NCI-H226 (cell line): ENCODE measurements around the gene CR1.
"Not testable (repeated sequence)": the region's sequence is repeated elsewhere in the genome, so short reads cannot be mapped to it uniquely, and the experiment has no call there.

Source experiments
- DNase-seq: peaks from one replicate; pipeline ENCODE4 v3.0.0-alpha.2; 2015

CR1 gene

DNA sequence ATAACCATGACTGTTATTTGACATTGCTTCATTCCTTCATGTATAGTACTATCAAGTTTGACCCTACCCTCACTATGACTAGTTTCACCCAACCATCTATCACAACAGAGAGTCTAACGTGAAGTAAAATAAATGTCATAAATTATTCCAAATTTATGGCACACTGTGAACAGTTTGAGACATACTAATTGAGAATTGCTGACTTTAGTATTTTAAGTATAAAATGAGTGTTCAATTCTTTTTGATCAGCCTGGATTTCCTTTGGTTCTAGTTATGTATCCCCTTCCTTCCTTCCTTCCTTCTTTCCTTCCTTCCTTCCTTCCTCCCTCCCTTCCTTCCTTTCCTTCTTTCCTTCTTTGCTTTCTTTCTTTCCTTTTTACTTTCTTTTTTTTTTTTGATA lies 14.5 kb downstream of the CR1 start:
- no peak for DNase-seq

DNA sequence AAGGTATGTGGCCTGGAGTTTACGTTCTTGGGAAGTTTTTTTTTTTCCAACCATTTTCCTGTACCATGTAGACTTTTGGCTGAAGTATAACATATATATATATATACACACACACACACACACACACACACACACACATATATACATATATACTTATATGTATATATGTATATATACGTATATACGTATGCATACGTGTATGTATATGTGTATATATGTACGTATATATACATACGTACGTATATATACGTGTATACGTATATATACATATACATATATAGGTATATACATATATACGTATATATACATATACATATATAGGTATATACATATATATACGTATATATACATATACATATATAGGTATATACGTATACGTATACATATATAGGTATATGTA lies 18.9 kb downstream of the CR1 start:
- DNase-seq = no peak

DNA sequence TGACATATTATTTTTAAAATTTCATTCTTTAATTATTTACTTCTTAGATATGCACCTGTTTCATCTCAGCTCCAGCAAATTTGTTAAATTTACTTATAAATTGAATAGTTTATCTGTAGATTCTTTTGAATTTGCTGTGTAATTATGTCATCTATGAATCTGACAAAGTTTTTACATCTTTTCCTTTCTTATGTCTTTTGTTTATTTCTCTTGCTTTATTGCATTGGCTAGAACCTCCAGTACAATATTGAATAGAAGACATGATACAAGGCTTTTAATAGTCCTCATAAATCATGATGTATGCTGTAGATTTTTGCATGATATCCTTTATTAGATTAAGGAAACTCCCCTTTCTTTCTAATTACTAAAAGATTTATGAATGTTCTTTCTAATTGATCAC lies 20.8 kb downstream of the CR1 start:
- DNase-seq = no peak

DNA sequence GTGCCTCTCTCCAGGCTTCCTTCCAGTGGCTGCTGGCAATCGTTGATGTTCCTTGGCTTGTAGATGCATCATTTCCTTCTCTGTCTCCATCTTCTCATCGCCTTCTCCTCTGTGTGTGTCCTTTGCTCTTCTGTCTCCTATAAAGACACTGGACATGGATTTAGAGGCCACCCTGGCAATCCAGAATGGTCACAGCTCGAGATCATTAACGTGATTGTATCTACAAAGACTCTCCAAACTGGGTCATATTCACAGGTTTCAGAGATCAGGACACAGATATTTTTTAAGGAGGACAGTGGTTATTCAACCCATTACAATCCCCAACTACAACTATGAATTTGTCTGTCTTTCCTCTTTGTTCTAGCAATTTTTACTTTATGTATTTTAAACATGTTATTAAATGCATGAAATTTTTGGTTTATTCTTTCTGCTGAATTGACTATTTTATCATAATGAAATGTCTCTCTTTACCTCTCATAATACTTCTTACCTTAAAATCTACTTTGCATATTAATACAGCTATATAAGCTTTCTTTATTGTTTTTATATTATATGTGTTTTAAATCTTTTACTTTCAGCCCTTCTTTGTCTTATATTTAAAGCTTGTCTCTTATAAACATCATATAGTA lies 22.8 kb downstream of the CR1 start:
- no peak for DNase-seq

DNA sequence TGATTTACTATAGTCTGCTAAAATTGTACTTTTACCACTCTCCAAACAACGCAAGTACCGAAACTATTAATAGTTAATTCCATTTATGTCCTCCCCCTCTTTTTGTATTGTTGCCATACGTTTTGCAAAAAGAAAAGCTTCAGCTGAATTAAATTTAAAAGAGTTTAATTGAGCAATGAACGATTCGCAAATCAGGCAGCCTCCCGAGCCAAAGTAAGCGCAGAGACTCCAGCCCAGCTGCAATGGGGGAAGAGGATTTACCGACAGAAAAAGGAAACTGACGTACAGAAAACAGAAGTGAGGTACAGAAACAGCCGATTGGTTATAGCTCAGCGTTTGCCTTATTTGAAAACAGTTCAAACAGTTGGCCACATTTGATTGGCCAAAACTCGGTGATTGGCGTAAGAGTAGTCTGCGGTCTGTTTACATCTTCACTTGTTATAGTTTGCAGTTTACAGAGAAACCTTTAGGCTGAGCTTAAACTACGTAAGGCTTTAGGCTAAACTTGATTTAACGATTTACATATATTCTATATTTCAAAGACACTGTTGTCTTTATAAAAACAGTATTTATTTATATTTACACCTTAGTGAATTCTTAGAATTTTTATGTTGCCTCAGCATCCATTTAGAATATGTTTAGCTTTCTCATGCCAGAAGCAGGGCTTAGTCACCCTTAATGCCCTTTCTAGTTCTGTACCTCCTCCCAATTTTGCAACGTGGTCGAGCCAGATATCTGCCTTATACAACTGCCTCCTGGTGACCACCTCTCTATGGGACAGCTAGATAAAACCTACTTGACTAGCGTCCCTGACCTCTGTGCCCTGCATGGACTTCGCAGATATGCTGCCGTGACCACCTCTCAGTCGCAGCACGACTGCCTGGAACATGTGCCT lies 23.8 kb downstream of the CR1 start:
- DNase-seq = no peak

DNA sequence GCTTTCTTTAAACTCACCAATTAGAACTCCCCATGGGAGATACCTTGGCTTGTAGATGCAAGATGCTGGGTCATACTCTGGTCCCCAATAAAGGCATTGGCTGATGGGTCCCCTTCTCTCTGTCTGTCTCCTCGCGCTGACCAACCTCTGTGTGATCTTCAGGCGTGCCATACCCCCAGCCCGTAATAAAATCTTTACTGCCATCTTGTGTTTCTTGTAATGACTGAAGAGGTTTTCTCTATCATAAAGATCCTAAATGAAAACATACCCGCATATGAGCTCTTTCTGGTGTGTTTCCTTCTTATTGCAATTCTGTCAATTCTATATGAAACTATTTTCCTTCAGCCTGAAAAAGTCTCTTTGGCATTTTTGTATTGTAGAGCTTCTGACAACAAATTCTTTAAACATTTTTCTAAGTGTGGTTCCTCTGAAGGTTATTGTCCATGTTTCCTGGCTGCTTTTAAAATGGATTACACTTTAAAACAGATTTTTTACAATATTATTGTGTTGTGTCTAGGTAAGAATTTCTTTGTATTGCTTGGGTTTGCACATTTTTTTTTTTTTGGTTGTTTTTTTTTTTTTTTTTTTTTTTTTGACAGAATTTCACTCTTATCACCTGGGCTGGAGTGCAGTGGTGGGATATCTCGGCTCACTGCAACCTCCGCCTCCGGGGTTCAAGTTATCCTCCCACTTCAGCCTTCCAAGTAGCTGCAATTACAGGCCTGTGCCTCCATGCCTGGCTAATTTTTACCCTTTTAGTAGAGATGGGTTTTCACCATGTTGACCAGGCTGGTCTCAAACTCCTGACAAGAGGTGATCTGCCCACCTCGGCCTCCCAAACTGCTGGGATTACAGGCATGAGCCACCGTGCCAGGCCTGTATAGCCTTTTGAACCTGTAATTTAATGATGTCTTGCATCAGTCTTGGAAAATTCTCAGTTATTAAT lies 24.7 kb downstream of the CR1 start:
- not testable (repeated sequence) for DNase-seq

DNA sequence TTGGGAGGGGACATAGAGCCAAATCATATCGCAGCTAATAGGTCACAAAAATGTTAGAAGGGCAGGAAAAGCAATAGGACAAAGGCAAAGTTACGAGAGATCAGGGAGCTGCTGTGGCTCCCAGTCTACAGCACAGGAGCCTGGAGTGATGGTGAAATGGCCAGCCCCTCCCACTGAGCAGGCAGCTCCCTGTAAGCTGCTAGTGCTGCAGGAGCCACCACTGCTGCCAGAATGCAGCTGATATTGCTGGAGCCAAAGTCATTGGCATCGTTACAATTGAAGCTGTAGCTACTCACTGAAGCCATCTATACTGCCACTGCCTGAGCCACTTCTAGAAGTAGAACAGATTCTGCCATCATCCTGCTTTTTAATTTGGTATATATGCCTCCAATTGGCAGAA lies 29.3 kb downstream of the CR1 start:
- not testable (repeated sequence) for DNase-seq

DNA sequence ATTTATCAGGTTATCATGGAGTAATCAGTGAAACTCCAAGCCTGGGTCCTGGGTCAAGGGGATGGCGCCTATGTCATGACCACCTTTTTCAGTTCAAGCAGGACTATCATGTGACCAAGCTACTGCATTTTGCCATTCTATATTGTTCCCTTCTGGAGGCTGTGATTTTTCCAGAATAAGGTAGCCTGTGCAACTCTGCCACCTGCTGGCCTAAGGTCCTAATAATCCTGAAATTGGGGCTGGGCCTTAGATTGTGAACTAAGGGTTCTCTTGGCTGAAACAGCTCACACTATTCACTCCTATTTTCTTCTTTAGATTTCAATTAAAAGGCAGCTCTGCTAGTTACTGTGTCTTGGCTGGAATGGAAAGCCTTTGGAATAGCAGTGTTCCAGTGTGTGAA lies 32.4 kb downstream of the CR1 start:
- not testable (repeated sequence) for DNase-seq

DNA sequence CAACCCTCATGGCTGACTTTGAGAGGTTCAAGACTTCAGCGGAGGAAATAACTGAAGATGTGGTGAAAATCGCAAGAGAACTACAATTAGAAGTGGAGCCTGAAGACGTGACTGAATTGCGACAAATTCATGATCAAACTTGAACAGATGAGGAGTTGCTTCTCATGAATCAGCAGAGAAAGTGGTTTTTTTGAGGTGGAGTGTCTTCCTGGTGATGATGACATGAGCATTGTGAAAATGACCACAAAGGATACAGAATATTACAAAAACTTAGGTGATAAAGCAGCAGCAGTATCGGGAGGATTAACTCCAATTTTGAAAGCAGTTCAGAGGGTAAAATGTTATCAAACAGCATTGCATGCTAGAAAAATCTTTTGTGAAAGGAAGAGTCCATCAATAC lies 40.3 kb downstream of the CR1 start:
- DNase-seq = not testable (repeated sequence)

DNA sequence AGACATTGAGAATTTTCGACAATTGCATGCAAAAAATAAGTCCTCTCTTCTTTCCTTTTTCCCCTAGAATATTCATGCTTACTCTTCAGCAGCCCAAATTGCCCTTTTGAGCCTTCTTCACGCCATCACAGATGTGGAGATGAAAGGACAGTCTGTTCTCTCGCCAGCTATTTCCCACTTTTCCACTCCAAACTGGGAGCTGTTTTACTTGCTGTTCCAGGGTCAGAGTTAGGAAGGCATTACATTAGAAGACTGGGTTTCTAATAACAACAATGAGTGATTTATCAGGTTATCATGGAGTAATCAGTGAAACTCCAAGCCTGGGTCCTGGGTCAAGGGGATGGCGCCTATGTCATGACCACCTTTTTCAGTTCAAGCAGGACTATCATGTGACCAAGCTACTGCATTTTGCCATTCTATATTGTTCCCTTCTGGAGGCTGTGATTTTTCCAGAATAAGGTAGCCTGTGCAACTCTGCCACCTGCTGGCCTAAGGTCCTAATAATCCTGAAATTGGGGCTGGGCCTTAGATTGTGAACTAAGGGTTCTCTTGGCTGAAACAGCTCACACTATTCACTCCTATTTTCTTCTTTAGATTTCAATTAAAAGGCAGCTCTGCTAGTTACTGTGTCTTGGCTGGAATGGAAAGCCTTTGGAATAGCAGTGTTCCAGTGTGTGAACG lies 50.9 kb downstream of the CR1 start:
- not testable (repeated sequence) for DNase-seq

DNA sequence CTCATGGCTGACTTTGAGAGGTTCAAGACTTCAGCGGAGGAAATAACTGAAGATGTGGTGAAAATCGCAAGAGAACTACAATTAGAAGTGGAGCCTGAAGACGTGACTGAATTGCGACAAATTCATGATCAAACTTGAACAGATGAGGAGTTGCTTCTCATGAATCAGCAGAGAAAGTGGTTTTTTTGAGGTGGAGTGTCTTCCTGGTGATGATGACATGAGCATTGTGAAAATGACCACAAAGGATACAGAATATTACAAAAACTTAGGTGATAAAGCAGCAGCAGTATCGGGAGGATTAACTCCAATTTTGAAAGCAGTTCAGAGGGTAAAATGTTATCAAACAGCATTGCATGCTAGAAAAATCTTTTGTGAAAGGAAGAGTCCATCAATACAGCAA lies 58.9 kb downstream of the CR1 start:
- DNase-seq = not testable (repeated sequence)

DNA sequence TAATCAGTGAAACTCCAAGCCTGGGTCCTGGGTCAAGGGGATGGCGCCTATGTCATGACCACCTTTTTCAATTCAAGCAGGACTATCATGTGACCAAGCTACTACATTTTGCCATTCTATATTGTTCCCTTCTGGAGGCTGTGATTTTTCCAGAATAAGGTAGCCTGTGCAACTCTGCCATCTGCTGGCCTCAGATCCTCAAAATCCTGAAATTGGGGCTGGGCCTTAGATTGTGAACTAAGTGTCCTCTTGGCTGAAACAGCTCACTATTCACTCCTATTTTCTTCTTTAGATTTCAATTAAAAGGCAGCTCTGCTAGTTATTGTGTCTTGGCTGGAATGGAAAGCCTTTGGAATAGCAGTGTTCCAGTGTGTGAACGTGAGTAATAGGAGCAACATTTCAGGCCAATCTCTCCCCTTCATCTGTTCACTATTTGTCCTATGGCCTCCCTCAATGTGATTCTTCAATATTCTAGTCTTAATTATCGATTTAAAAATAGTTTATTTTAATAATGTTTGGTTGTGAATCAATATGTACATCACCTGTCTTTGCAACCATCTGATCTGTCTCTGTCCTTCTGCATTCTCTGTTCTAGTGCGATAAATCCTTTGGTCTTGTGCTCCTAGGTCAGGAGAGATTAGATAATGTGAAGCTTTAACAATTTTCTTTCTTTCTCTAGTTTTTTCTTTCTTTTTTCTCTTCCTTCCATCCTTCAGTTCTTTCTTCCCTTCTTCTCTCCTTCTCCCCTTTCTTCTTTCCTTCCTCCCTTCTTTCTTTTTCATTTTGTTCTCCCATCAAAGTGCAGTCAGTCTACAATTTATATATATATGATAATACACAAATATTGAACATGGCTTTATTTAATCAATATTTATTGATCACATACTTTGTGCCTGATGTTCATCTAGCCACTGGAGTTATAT lies 69.8 kb downstream of the CR1 start:
- DNase-seq = peak; percentile 2

DNA sequence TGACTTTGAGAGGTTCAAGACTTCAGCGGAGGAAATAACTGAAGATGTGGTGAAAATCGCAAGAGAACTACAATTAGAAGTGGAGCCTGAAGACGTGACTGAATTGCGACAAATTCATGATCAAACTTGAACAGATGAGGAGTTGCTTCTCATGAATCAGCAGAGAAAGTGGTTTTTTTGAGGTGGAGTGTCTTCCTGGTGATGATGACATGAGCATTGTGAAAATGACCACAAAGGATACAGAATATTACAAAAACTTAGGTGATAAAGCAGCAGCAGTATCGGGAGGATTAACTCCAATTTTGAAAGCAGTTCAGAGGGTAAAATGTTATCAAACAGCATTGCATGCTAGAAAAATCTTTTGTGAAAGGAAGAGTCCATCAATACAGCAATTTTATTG lies 76.0 kb downstream of the CR1 start:
- DNase-seq = not testable (repeated sequence)

DNA sequence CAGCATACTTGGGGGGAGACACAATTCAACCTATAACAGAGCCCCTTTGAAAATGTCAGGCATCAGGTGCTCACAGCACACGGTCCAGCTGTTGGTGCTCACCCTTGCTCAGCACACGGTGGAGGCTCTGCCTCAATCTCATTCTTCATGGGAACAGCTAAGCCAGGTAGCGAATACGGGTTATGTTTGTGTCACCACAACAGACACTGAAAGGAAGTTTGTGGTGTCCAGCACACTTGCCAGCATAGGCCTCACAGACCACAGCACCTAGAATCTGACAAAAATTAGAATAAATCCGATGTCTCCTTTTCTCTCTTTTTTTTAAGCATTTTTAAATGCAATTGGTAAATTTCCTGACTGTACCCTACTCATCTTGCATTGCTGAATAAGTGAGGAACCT lies 77.1 kb downstream of the CR1 start:
- DNase-seq = not testable (repeated sequence)

DNA sequence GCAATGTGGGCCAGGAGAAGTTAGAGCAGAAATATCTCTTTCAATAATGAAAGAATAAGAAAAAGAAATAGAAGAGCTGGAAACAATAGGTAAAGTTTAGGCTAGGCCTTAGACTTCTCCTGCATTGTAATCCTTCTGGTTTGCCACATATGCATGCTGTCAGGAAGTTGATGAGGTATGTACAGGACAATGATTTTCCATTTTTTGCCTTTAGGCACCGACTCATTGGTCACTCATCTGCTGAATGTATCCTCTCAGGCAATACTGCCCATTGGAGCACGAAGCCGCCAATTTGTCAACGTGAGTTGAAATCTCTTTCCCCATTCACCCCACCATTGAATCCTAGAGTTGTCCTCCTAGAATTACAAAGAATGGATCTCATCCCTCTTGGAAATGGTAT lies 79.4 kb downstream of the CR1 start:
- DNase-seq = peak; percentile 32

DNA sequence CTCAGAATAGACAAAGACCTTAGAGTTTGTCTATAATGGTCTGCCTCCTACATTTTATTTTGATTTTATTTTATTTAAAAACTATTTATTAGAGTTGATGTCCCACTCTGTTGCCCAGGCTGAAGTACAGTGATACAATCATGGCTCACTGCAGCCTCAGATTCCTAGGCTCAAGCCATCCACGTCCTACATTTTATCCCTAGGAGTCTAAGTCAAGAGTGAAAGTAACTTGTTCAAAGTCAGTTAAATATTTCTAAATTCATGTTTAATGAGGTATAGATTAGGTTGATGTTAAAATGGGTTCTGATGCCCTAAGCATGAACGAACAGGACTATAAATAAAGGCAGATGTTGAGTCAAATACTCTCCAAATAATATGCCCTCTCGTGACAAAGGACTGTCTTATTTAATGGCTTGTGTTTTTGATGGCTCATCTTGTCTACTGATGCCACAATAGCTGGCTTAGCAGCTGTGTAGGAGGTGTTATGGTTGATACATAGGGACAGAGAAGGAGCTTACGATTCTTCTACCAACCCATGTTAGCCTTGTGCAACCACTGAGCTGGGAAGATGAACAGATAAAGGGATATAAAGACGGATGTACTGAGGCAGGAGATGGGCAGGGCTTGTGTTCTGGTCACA lies 83.0 kb downstream of the CR1 start:
- no peak for DNase-seq

DNA sequence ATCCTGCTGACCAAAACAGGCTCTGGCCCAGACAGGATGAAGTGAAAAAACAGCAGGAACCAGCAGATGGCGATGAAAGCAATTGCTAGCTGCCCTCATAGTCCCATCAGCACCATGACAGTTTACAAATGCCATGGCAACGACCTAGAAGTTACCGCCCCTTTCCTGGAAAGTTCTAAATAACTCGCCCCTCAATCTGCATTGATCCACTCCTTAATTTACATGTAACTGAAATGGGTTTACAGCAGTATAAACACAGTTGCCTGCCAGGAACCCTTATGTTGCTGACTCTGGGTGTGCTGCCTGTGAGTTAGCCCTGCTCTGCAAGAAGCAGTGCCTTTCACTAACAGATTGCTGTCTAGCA lies 83.5 kb downstream of the CR1 start:
- DNase-seq = peak; percentile 42

DNA sequence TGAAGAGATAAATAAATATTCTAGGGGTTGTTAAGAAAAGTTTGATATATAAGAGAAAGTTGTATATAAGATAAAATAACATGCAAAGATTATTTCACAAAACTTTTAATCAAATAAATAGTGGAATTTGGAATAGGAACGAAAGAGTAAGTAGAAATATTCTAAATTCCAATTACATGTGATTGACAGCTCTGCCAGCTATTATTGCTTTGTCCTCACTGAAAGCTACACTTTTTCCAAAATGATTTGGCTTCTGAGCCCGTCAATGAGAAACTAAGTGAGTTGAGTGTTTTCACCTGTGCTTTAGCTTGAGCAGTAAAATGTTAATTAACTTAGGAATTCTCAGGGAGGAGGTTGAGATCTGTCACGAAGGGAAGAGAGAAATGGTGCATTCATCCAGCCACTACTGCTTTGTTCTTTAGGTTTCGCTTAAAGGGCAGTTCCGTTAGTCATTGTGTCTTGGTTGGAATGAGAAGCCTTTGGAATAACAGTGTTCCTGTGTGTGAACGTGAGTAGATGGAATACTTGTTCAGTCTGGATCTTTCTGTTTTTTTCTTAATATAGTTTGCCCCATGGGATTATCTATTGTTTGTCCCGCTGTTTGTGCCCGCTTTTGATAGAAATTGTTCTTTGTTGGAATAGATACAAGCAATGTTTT lies 85.7 kb downstream of the CR1 start:
- no peak for DNase-seq

DNA sequence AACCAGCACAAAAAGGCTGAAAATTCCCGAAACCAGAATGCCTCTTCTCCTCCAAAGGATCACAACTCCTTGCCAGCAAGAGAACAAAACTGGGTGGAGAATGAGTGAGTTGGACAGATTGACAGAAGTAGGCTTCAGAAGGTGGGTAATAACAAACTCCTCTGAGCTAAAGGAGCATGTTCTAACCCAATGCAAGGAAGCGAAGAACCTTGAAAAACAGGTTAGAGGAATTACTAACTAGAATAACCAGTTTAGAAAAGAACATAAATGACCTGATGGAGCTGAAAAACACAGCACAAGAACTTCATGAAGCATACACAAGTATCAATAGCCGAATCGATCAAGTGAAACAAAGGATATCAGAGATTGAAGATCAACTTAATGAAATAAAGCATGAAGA lies 93.5 kb downstream of the CR1 start:
- DNase-seq = not testable (repeated sequence)

DNA sequence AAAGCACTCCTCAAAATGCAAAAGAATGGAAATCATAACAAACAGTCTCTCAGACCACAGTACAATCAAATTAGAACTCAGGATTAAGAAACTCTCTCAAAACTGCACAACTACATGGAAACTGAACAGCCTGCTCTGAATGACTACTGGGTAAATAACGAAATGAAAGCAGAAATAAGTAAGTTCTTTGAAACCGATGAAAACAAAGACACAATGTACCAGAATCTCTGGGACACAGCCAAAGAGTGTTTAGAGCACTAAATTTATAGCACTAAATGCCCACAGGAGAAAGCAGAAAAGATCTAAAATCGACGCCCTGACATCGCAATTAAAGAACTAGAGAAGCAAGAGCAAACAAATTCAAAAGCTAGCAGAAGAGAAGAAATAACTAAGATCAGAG lies 95.2 kb downstream of the CR1 start:
- DNase-seq = not testable (repeated sequence)

DNA sequence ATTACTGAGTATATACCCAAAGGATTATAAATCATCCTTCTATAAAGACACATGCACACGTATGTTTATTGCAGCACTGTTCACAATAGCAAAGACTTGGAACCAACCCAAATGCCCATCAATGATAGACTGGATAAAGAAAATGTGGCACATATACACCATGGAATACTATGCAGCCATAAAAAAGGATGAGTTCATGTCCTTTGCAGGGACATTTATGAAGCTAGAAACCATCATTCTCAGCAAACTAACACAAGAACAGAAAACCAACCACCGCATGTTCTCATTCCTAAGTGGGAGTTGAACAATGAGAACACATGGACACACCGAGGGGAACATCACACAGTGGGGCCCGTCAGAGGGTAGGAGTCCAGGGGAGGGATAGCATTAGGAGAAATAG lies 98.1 kb downstream of the CR1 start:
- DNase-seq = not testable (repeated sequence)
